GM21390 (cell line): Measurements from ENCODE around the gene HECTD4.

Experiments used
- ATAC-seq: cut with Tn5 transposase; IDR thresholded peaks from one replicate; pipeline ENCODE4 v1.9.1; 2021; ENCODE audit not compliant: unreplicated experiment

The HECTD4 gene

GRCh38 chr12:112183141-112184021 lies 198.8 kb downstream of the HECTD4 start:
- ATAC-seq = no peak

GRCh38 chr12:112182499-112182898 lies 199.7 kb downstream of the HECTD4 start:
- no peak for ATAC-seq

GRCh38 chr12:112180422-112180821 lies 201.8 kb downstream of the HECTD4 start:
- ATAC-seq = no peak

GRCh38 chr12:112179916-112180315 lies 202.3 kb downstream of the HECTD4 start:
- ATAC-seq = no peak

- no peak for ATAC-seq
Measured at GRCh38 chr12:112179341-112179740, 202.9 kb downstream of the HECTD4 start.

GRCh38 chr12:112178796-112179195 lies 203.4 kb downstream of the HECTD4 start:
- ATAC-seq = no peak

- ATAC-seq = no peak
Measured at GRCh38 chr12:112176321-112177010, 205.8 kb downstream of the HECTD4 start.

- no peak for ATAC-seq
Measured at GRCh38 chr12:112175361-112176155, 206.7 kb downstream of the HECTD4 start.

GRCh38 chr12:112172556-112173324 lies 209.5 kb downstream of the HECTD4 start:
- ATAC-seq = no peak

- ATAC-seq = no peak
Measured at GRCh38 chr12:112170971-112171596, 211.1 kb downstream of the HECTD4 start.

- no peak for ATAC-seq
Measured at GRCh38 chr12:112170376-112170775, 211.9 kb downstream of the HECTD4 start.

- ATAC-seq = no peak
Measured at GRCh38 chr12:112169966-112170365, 212.3 kb downstream of the HECTD4 start.

- no peak for ATAC-seq
Measured at GRCh38 chr12:112169161-112169872, 212.9 kb downstream of the HECTD4 start.

- no peak for ATAC-seq
Measured at GRCh38 chr12:112168561-112168971, 213.7 kb downstream of the HECTD4 start.

GRCh38 chr12:112167718-112168525 lies 214.3 kb downstream of the HECTD4 start:
- ATAC-seq = no peak

GRCh38 chr12:112167031-112167461 lies 215.2 kb downstream of the HECTD4 start:
- no peak for ATAC-seq

GRCh38 chr12:112166051-112167015 lies 215.9 kb downstream of the HECTD4 start:
- no peak for ATAC-seq

- no peak for ATAC-seq
Measured at GRCh38 chr12:112165624-112166023, 216.6 kb downstream of the HECTD4 start.
